Measurements from ENCODE around the gene NOXRED1.

- TF ChIP-seq CTCF (IDR thresholded peaks at IDR 0.05) (peak; percentile 64), REST (IDR thresholded peaks at IDR 0.05; ENCODE audit: insufficient read depth in 1 of 2, low read depth in 2 of 2, low read length in 1 of 2) (no peak)
Observed at GRCh38 chr14:77409131-77409533, 14.2 kb downstream of the NOXRED1 start.
